ENCODE results near the gene GRN.

DNA sequence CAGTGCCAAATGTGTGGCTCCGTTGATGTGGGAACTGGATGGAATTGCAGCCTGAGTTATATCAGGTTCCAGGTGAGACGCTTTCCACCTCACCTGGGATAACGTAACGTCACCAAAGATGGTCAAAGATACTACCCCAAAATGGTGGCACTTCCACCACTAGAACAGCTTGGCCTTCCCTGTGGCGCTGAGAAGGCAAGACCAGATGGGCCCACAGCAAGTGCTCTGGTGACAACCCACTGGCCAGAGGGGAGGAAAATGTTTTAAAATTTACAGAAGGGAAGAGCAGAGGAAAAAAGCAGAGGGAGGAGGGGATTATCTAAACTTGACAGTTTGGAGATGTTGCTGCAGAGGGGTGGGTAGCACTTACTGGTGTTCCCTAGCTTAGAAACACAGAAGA, 51.8 kb downstream of the GRN start:
- TF ChIP-seq RXRA (CRISPR knock-in tag; IDR thresholded peaks at IDR 0.05) (no peak), ZSCAN29 (CRISPR knock-in tag; conservative IDR thresholded peaks at IDR 0.05) (no peak), SMARCC2 (IDR thresholded peaks at IDR 0.05) (no peak), RNF2 (conservative IDR thresholded peaks at IDR 0.05; ENCODE audit: low read depth) (no peak), EP300 (IDR thresholded peaks at IDR 0.05; ENCODE audit: low read depth in 2 of 2, low read length in 2 of 2) (no peak), EP300 (CRISPR knock-in tag; IDR thresholded peaks at IDR 0.05; ENCODE audit: borderline replicate concordance) (no peak), NCOA1 (CRISPR knock-in tag; IDR thresholded peaks at IDR 0.05) (no peak), IKZF4 (CRISPR knock-in tag; IDR thresholded peaks at IDR 0.05; ENCODE audit: borderline replicate concordance, low read depth, not compliant biosample characterization) (no peak), REXO4 (CRISPR knock-in tag; IDR thresholded peaks at IDR 0.05; ENCODE audit: borderline replicate concordance) (no peak), ZNF780A (CRISPR knock-in tag; IDR thresholded peaks at IDR 0.05) (no peak), MEF2D (CRISPR knock-in tag; IDR thresholded peaks at IDR 0.05) (no peak)
- TF ChIP-seq, protein P1, sequence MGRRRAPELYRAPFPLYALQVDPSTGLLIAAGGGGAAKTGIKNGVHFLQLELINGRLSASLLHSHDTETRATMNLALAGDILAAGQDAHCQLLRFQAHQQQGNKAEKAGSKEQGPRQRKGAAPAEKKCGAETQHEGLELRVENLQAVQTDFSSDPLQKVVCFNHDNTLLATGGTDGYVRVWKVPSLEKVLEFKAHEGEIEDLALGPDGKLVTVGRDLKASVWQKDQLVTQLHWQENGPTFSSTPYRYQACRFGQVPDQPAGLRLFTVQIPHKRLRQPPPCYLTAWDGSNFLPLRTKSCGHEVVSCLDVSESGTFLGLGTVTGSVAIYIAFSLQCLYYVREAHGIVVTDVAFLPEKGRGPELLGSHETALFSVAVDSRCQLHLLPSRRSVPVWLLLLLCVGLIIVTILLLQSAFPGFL (CRISPR knock-in tag; IDR thresholded peaks at IDR 0.05): no peak
- TF ChIP-seq, protein P2, sequence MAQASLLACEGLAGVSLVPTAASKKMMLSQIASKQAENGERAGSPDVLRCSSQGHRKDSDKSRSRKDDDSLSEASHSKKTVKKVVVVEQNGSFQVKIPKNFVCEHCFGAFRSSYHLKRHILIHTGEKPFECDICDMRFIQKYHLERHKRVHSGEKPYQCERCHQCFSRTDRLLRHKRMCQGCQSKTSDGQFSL (CRISPR knock-in tag; IDR thresholded peaks at IDR 0.05): no peak
- TF ChIP-seq, protein P3, sequence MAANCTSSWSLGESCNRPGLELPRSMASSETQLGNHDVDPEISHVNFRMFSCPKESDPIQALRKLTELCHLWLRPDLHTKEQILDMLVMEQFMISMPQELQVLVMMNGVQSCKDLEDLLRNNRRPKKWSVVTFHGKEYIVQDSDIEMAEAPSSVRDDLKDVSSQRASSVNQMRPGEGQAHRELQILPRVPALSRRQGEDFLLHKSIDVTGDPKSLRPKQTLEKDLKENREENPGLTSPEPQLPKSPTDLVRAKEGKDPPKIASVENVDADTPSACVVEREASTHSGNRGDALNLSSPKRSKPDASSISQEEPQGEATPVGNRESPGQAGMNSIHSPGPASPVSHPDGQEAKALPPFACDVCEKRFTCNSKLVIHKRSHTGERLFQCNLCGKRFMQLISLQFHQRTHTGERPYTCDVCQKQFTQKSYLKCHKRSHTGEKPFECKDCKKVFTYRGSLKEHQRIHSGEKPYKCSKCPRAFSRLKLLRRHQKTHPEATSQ (CRISPR knock-in tag; IDR thresholded peaks at IDR 0.05; ENCODE audit: borderline replicate concordance): no peak
- TF ChIP-seq, protein P4, sequence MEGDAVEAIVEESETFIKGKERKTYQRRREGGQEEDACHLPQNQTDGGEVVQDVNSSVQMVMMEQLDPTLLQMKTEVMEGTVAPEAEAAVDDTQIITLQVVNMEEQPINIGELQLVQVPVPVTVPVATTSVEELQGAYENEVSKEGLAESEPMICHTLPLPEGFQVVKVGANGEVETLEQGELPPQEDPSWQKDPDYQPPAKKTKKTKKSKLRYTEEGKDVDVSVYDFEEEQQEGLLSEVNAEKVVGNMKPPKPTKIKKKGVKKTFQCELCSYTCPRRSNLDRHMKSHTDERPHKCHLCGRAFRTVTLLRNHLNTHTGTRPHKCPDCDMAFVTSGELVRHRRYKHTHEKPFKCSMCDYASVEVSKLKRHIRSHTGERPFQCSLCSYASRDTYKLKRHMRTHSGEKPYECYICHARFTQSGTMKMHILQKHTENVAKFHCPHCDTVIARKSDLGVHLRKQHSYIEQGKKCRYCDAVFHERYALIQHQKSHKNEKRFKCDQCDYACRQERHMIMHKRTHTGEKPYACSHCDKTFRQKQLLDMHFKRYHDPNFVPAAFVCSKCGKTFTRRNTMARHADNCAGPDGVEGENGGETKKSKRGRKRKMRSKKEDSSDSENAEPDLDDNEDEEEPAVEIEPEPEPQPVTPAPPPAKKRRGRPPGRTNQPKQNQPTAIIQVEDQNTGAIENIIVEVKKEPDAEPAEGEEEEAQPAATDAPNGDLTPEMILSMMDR (CRISPR knock-in tag; IDR thresholded peaks at IDR 0.05): no peak
